HG03442 (cell line): Measurements from ENCODE around the gene ADK.
"Not testable (repeated sequence)": the region's sequence is repeated elsewhere in the genome, so short reads cannot be mapped to it uniquely, and the experiment has no call there.

ENCODE experiments used
- ATAC-seq: cut with Tn5 transposase; IDR thresholded peaks from one replicate; pipeline ENCODE4 v1.9.1; 2021; ENCODE audit warnings: mild to moderate bottlenecking, moderate library complexity; ENCODE audit not compliant: unreplicated experiment

Gene ADK

DNA sequence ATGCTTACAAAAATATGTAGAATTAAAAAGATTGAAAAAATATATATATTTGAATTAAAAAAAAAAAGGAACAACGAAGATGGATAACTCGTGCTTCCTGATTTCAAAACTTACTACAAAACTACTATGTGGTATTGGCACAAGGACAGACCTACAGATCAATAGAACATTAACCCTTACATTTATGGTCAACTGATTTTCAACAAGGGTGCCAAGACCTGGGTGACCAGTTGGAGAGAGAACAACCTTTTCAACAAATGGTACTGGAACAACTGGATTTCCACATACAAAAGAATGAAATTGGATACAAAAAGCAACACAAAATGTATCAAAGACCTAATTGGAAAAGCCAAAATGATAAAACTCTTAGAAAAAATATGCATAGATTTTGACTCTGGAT, 10.5 kb upstream of the ADK start:
- ATAC-seq, result no peak

GRCh38 chr10:74145133-74145532, 5.9 kb upstream of the ADK start:
- ATAC-seq, result no peak

GRCh38 chr10:74146980-74147379, 4.0 kb upstream of the ADK start:
- not testable (repeated sequence) for ATAC-seq

- peak; percentile 38 for ATAC-seq
Observed at GRCh38 chr10:74150204-74150989, 624 bp upstream of the ADK start, which contains the start of gene AP3M1. Gene AP3M1 (minus strand): TSS chr10:74150828. CDS start chr10:74138379, 12,449 bp downstream.

GRCh38 chr10:74151879-74152722, 1.1 kb downstream of the ADK start:
- no peak for ATAC-seq

- ATAC-seq, result no peak
Observed at GRCh38 chr10:74153123-74153522, 2.1 kb downstream of the ADK start.

GRCh38 chr10:74153676-74154075, 2.7 kb downstream of the ADK start:
- ATAC-seq, result no peak

- no peak for ATAC-seq
Observed at GRCh38 chr10:74156919-74157289, 5.9 kb downstream of the ADK start.

- no peak for ATAC-seq
Observed at GRCh38 chr10:74160013-74160412, 9.0 kb downstream of the ADK start.

GRCh38 chr10:74163319-74164068, 12.5 kb downstream of the ADK start:
- ATAC-seq, result no peak

GRCh38 chr10:74164716-74165529, 13.9 kb downstream of the ADK start:
- no peak for ATAC-seq

DNA sequence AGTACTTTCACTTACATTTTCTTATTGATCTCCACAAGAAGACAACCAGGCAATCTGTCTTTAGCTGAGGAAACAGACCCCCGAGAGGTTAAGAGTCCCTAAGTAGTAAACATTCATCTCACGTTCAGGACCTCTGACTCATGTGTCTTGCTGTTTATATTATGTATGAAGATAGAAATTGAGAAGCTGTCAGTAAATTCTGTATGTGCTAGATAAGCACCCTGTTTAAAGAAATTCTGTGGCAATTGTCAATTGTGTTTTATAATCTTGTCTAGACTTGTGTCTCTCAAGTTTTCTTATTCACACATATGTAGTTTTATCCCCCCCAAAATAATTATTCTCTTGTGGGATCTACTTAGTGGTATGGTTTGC, 14.5 kb downstream of the ADK start:
- no peak for ATAC-seq

GRCh38 chr10:74167443-74167842, 16.4 kb downstream of the ADK start:
- ATAC-seq, result no peak

GRCh38 chr10:74171625-74172024, 20.6 kb downstream of the ADK start:
- no peak for ATAC-seq

- no peak for ATAC-seq
Observed at GRCh38 chr10:74174521-74174920, 23.5 kb downstream of the ADK start.

GRCh38 chr10:74175510-74176379, 24.7 kb downstream of the ADK start:
- ATAC-seq, result no peak

- peak; percentile 89 for ATAC-seq
Observed at GRCh38 chr10:74176380-74177139, 25.5 kb downstream of the ADK start.

- peak; percentile 22 for ATAC-seq
Observed at GRCh38 chr10:74177140-74177677, 26.2 kb downstream of the ADK start.
